Measurements from ENCODE around the gene FSTL3.
A peak's percentile ranks its signal among the peaks of the same experiment; 100 is the strongest.

FSTL3 gene

DNA sequence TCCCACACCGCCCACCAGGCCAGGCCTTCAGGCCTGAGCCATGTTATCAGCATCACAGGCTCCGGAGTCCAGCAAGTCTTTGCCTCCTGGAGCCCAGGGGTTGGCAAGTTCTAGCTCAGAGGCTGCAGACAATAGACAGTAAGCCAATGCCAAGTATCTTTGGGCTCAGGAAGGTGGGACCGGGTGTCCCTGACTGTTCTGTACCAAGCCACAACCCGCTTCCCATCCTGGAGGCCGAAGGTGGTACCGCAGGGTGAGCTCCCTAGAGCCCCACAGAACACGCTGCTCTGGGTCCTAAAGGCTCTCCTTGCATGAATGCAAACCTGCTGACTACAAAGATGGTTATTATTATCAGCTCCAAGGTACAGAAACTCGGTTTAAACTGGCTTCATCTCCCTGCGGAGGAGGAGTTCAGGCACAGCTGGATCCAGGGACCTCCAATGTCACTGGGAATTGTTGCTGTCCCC is 5.5 kb upstream of the FSTL3 start:
- TF ChIP-seq ZFX (IDR thresholded peaks at IDR 0.05) = no peak
- TF ChIP-seq, protein P1, sequence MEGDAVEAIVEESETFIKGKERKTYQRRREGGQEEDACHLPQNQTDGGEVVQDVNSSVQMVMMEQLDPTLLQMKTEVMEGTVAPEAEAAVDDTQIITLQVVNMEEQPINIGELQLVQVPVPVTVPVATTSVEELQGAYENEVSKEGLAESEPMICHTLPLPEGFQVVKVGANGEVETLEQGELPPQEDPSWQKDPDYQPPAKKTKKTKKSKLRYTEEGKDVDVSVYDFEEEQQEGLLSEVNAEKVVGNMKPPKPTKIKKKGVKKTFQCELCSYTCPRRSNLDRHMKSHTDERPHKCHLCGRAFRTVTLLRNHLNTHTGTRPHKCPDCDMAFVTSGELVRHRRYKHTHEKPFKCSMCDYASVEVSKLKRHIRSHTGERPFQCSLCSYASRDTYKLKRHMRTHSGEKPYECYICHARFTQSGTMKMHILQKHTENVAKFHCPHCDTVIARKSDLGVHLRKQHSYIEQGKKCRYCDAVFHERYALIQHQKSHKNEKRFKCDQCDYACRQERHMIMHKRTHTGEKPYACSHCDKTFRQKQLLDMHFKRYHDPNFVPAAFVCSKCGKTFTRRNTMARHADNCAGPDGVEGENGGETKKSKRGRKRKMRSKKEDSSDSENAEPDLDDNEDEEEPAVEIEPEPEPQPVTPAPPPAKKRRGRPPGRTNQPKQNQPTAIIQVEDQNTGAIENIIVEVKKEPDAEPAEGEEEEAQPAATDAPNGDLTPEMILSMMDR (conservative IDR thresholded peaks at IDR 0.05) = no peak; the same call in 1 of the 2 replicates
- no peak overlapping the region for H3K27ac ChIP-seq

- TF ChIP-seq, protein P1 (conservative IDR thresholded peaks at IDR 0.05) = no peak
- TF ChIP-seq ZFX (IDR thresholded peaks at IDR 0.05) = no peak
- H3K27ac ChIP-seq = no peak overlapping the region
Observed at GRCh38 chr19:674282-675151, 1.7 kb upstream of the FSTL3 start.

DNA sequence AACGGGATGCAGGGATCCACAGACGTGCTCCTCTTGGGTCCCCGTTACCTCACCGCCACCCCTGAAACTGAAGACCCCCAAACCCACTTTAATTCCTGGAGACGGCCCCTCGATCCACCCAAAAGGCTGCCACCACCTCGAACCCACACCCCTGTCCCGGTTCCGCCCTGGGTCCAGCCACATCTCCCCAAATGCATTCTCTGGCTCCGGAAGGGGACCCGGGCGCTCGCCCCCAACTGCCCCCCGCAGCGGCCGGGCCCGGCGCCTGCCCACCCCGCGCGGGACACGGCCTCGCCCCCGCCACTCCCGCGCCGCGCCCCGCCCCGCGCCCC is 219 bp upstream of the FSTL3 start:
- no peak overlapping the region for H3K27ac ChIP-seq
- TF ChIP-seq ZFX (IDR thresholded peaks at IDR 0.05) = no peak
- TF ChIP-seq, protein P1 (conservative IDR thresholded peaks at IDR 0.05) = no peak

DNA sequence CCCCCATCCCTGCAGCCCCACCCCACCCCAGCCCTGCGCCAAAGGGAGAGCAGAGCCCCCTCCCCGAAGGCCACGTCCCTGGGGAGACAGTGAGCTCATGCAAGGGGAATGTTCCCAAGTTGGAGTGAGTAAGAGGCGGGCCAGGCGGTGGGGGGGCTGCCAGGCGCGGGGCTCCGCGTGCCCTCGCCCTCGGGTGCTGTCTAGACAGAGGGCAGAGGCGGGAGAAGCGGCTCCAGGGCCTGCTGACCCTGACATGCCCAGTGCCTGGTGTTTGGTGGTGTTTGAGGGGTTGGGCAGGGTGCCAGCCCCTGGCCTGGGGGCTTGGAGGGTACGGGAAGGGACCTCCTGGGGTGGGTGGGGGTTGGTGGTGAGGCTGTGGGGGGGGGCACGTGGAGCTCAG is 1.0 kb downstream of the FSTL3 start:
- TF ChIP-seq ZFX (IDR thresholded peaks at IDR 0.05) = no peak
- TF ChIP-seq, protein P1 (conservative IDR thresholded peaks at IDR 0.05) = no peak
- H3K27ac ChIP-seq = no peak overlapping the region

DNA sequence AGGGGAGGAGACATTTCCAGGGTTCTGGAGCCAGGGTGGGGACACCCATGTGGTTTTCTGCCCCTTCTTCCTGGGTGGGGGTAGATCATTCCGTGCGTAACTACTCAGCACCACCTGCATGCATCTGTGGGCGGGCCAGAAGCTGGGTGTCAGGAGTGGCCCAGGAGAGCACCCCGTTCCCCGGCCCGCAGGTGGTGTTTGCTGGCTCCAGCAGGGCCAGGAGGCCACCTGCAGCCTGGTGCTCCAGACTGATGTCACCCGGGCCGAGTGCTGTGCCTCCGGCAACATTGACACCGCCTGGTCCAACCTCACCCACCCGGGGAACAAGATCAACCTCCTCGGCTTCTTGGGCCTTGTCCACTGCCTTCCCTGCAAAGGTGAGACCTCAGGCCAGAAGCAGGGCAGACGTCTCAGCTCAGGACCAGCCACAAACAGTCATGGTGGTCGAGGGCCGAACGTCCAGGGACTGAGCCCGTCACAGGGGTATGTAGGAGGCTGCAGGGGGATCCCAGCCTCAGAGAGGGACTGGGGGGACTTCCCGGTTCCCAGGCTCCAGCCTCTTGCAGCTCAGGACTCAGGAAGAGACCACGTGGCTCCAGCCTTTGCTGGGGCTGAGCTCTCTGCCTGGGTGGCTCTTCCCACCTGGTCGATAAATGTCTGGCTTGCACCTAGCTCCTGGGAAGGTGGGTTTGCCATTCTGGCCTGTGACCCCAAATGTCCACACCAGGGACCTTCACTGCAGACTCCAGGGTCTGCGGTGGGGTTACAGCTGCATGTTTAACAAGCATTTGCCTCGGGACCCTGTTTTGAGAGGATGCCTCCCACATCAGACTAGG is 1.6 kb downstream of the FSTL3 start:
- TF ChIP-seq, protein P1 (conservative IDR thresholded peaks at IDR 0.05) = no peak
- no peak for TF ChIP-seq ZFX (IDR thresholded peaks at IDR 0.05)
- no peak overlapping the region; the same call in 1 of the 2 replicates for H3K27ac ChIP-seq

GRCh38 chr19:678791-679388 is 2.7 kb downstream of the FSTL3 start:
- peak overlapping the region; percentile 91; the same call in 1 of the 2 replicates for H3K27ac ChIP-seq
- no peak for TF ChIP-seq ZFX (IDR thresholded peaks at IDR 0.05)
- TF ChIP-seq, protein P1 (conservative IDR thresholded peaks at IDR 0.05) = no peak
